ENCODE data around the gene KCNMA1. TPM values are rescaled to one million over a fixed set of nuclear protein-coding genes. Genes with fewer than 3 reads are reported as not detected.

Gene KCNMA1
- total RNA-seq, 1 experiment from 2014 or later: 0.49 TPM

GRCh38 chr10:77578583-77579227, 58.9 kb downstream of the KCNMA1 start:
- Histone ChIP-seq H3K4me1 (ENCODE audit: control insufficient read depth in 1 of 2, insufficient read depth in 2 of 2, low read length in 2 of 2) (peaks cover 0 to 20% of the 10 kb centered on the region in 2 experiments; a peak in 2 of 4 replicates), H2AFZ (ENCODE audit: low read depth, low read length, poor library complexity, severe bottlenecking) (no peak overlapping the region), H3K27ac (ENCODE audit: low read depth, low read length) (no peak overlapping the region), H3K9ac (ENCODE audit: low read length) (no peak overlapping the region), H3K4me3 (replicated peaks in 1 of 2; ENCODE audit: low read depth in 1 of 2, low read length in 2 of 2) (no peak overlapping the region), H3K9me2 (ENCODE audit: insufficient read depth) (no peaks in the 10 kb centered on the region), H4K20me1 (ENCODE audit: insufficient read depth) (no peaks in the 10 kb centered on the region), H3K79me2 (ENCODE audit: insufficient read depth, low read length) (no peaks in the 10 kb centered on the region), H3K36me3 (ENCODE audit: control insufficient read depth in 1 of 2, insufficient read depth in 2 of 2, low read length in 2 of 2) (no peaks in the 10 kb centered on the region), H3K4me2 (ENCODE audit: low read length) (no peak overlapping the region), H3K27me3 (ENCODE audit: insufficient read depth, low read length) (no peaks in the 10 kb centered on the region), H3K9me3 (ENCODE audit: control insufficient read depth in 1 of 2, insufficient read depth in 1 of 2, low read depth in 1 of 2, low read length in 2 of 2) (no peaks in the 10 kb centered on the region)
- BruUV-seq (replicated peaks): no TSS peak
- ChIA-PET POLR2A (no interaction called here), RAD21 (ENCODE audit: low non-redundant PET in 1 of 2, low total read pairs in 2 of 2, uncharacterized antibody in 2 of 2, unreplicated experiment in 2 of 2) (no interaction called here), CTCF (no interaction called here)
- TF ChIP-seq TCF7L2 (IDR thresholded peaks at IDR 0.05; ENCODE audit: borderline replicate concordance, extremely low read depth, insufficient read depth, insufficient read length) (no peak), REST (IDR thresholded peaks at IDR 0.05; ENCODE audit: low read depth) (no peak), MAX (IDR thresholded peaks at IDR 0.05) (no peak), YY1 (IDR thresholded peaks at IDR 0.05; ENCODE audit: extremely low read depth, insufficient replicate concordance, low read depth, low read length) (no peak), EGR1 (IDR thresholded peaks at IDR 0.05; ENCODE audit: low read depth) (no peak), JUND (IDR thresholded peaks at IDR 0.05) (no peak), SIN3A (IDR thresholded peaks at IDR 0.05; ENCODE audit: low read depth) (no peak), CBX3 (IDR thresholded peaks at IDR 0.05; ENCODE audit: low read depth) (no peak), SP1 (IDR thresholded peaks at IDR 0.05; ENCODE audit: low read depth) (no peak), EZH2 (IDR thresholded peaks at IDR 0.05) (no peak), SRF (IDR thresholded peaks at IDR 0.05; ENCODE audit: low read depth) (no peak), FOSL1 (IDR thresholded peaks at IDR 0.05; ENCODE audit: low read depth) (no peak), POLR2A (IDR thresholded peaks at IDR 0.05; ENCODE audit: borderline replicate concordance, extremely low read depth, insufficient read depth, insufficient read length) (no peak), ZBTB33 (IDR thresholded peaks at IDR 0.05; ENCODE audit: extremely low read depth, insufficient replicate concordance, low read length) (no peak), EZH2phosphoT487 (IDR thresholded peaks at IDR 0.05; ENCODE audit: borderline replicate concordance) (no peak)
- intact Hi-C loops (cut with micrococcal nuclease): no loop called here
- ATAC-seq (no peak), DNase-seq (ENCODE audit: low read depth, low spot score) (no peak)

Measured in HCT116 (cell line).